ENCODE measurements around the gene LRP1. TPM values are rescaled to one million over a fixed set of nuclear protein-coding genes. Genes with fewer than 3 reads are reported as not detected.
A peak's percentile ranks its signal among the peaks of the same experiment; 100 is the strongest.

The LRP1 gene
- total and polyA plus RNA-seq, 2 of the 13 experiments (the other 11 are each of a cell fraction or from before 2014, with no cell fraction given): 14.7 to 30.8 TPM

DNA sequence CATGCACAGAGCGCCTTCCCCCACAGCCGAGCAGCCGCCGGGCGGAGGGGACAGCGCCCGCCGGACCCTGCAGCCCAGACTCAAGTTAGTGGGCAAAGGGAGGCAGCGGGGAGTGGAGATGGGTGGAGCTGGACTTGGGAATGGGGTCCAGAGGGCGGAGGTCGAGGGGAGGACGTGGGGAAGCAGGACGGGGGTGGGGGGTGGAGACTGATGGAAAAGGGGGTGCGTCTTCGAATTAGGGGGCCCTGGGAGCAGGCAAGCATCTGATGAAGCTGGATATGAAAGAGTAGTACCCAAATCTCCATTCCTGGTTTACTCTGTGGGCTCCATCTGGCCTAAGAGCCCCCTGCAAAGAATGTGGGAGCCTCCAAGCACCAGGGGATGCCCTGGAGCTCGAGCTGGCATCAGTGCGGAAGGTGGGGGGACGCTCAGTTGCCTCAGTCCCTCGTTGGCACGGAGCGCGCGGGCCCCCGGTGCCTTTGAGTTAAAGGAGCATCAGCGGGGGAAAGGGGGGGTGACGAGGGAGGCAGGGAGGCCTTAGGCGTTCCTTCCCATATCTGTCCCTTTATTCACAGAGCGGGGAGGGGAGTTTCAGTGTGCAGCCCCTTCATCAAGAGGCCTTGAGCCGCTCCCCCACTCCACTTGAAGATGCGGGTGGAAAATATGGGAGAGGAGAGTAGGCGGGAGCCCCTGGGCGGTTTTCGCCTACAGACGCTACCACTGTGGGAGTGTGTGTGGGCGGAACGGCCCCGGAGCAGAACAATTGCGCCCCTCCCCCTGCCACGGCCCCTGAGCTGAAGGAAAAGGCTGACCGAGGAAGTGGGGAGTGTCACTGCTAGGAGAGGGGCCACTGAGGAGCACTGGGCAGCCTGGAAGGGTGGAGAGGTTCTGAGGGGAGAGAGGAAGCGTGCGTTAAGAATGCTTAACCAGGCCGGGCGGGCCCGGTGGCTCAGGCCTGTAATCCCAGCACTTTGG is 38.7 kb upstream of the LRP1 start (continued):
- TF ChIP-seq, protein P1, sequence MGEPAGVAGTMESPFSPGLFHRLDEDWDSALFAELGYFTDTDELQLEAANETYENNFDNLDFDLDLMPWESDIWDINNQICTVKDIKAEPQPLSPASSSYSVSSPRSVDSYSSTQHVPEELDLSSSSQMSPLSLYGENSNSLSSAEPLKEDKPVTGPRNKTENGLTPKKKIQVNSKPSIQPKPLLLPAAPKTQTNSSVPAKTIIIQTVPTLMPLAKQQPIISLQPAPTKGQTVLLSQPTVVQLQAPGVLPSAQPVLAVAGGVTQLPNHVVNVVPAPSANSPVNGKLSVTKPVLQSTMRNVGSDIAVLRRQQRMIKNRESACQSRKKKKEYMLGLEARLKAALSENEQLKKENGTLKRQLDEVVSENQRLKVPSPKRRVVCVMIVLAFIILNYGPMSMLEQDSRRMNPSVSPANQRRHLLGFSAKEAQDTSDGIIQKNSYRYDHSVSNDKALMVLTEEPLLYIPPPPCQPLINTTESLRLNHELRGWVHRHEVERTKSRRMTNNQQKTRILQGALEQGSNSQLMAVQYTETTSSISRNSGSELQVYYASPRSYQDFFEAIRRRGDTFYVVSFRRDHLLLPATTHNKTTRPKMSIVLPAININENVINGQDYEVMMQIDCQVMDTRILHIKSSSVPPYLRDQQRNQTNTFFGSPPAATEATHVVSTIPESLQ (CRISPR knock-in tag; conservative IDR thresholded peaks at IDR 0.05): no peak
- TF ChIP-seq CREB1 (IDR thresholded peaks at IDR 0.05) (no peak), CREB1 (CRISPR knock-in tag; IDR thresholded peaks at IDR 0.05) (no peak), RCOR2 (CRISPR knock-in tag; IDR thresholded peaks at IDR 0.05) (no peak), GPN1 (CRISPR knock-in tag; IDR thresholded peaks at IDR 0.05; ENCODE audit: borderline replicate concordance) (no peak), SKI (IDR thresholded peaks at IDR 0.05; ENCODE audit: partially characterized antibody) (no peak), ZBTB7A (CRISPR knock-in tag; IDR thresholded peaks at IDR 0.05) (no peak; the same call in 1 of the 2 replicates), ZNF230 (CRISPR knock-in tag; IDR thresholded peaks at IDR 0.05) (no peak), MEIS2 (CRISPR knock-in tag; IDR thresholded peaks at IDR 0.05) (no peak), XBP1 (CRISPR knock-in tag; IDR thresholded peaks at IDR 0.05) (no peak), TP53 (CRISPR knock-in tag; conservative IDR thresholded peaks at IDR 0.05) (no peak), NR2C2 (CRISPR knock-in tag; IDR thresholded peaks at IDR 0.05; ENCODE audit: borderline replicate concordance) (no peak), ZNF572 (CRISPR knock-in tag; IDR thresholded peaks at IDR 0.05) (no peak), ZNF317 (CRISPR knock-in tag; IDR thresholded peaks at IDR 0.05) (no peak), ZFY (CRISPR knock-in tag; IDR thresholded peaks at IDR 0.05) (peak; percentile 52), ZNF772 (CRISPR knock-in tag; IDR thresholded peaks at IDR 0.05) (no peak), MED8 (CRISPR knock-in tag; IDR thresholded peaks at IDR 0.05; ENCODE audit: insufficient replicate concordance) (peak; percentile 19), ZNF180 (CRISPR knock-in tag; IDR thresholded peaks at IDR 0.05; ENCODE audit: borderline replicate concordance, low read depth) (no peak)
- TF ChIP-seq, protein P2, sequence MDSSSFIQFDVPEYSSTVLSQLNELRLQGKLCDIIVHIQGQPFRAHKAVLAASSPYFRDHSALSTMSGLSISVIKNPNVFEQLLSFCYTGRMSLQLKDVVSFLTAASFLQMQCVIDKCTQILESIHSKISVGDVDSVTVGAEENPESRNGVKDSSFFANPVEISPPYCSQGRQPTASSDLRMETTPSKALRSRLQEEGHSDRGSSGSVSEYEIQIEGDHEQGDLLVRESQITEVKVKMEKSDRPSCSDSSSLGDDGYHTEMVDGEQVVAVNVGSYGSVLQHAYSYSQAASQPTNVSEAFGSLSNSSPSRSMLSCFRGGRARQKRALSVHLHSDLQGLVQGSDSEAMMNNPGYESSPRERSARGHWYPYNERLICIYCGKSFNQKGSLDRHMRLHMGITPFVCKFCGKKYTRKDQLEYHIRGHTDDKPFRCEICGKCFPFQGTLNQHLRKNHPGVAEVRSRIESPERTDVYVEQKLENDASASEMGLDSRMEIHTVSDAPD (CRISPR knock-in tag; IDR thresholded peaks at IDR 0.05): no peak
- TF ChIP-seq, protein P3, sequence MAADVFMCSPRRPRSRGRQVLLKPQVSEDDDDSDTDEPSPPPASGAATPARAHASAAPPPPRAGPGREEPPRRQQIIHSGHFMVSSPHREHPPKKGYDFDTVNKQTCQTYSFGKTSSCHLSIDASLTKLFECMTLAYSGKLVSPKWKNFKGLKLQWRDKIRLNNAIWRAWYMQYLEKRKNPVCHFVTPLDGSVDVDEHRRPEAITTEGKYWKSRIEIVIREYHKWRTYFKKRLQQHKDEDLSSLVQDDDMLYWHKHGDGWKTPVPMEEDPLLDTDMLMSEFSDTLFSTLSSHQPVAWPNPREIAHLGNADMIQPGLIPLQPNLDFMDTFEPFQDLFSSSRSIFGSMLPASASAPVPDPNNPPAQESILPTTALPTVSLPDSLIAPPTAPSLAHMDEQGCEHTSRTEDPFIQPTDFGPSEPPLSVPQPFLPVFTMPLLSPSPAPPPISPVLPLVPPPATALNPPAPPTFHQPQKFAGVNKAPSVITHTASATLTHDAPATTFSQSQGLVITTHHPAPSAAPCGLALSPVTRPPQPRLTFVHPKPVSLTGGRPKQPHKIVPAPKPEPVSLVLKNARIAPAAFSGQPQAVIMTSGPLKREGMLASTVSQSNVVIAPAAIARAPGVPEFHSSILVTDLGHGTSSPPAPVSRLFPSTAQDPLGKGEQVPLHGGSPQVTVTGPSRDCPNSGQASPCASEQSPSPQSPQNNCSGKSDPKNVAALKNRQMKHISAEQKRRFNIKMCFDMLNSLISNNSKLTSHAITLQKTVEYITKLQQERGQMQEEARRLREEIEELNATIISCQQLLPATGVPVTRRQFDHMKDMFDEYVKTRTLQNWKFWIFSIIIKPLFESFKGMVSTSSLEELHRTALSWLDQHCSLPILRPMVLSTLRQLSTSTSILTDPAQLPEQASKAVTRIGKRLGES (CRISPR knock-in tag; IDR thresholded peaks at IDR 0.05; ENCODE audit: borderline replicate concordance): no peak

Measured in HepG2 (cell line).